HT-29 (cell line): ENCODE results near the gene ANKMY1. TPM values are rescaled to one million over a fixed set of nuclear protein-coding genes. Genes with fewer than 3 reads are reported as not detected.

ENCODE experiments used
- DNase-seq: peaks from one replicate; pipeline ENCODE4 v3.0.0-alpha.2; 2015; ENCODE audit warnings: low spot score
- total RNA-seq: library from RNA; depleted of rRNA; stranded (reverse); fragments of >200 nt; shearing (Covaris generic); gene quantifications from 2 replicates; pipeline ENCODE4 v1.2.3, GENCODE V29; 2014

ANKMY1 gene
- total RNA-seq, 1 experiment from 2014 or later: 29.5 TPM

- DNase-seq: no peak
Observed at GRCh38 chr2:240449764-240450531, 107.8 kb downstream of the ANKMY1 start.

GRCh38 chr2:240448387-240449274 is 109.2 kb downstream of the ANKMY1 start:
- no peak for DNase-seq

GRCh38 chr2:240447934-240448333 is 109.9 kb downstream of the ANKMY1 start:
- DNase-seq: no peak

GRCh38 chr2:240447331-240447730 is 110.5 kb downstream of the ANKMY1 start:
- no peak for DNase-seq

DNA sequence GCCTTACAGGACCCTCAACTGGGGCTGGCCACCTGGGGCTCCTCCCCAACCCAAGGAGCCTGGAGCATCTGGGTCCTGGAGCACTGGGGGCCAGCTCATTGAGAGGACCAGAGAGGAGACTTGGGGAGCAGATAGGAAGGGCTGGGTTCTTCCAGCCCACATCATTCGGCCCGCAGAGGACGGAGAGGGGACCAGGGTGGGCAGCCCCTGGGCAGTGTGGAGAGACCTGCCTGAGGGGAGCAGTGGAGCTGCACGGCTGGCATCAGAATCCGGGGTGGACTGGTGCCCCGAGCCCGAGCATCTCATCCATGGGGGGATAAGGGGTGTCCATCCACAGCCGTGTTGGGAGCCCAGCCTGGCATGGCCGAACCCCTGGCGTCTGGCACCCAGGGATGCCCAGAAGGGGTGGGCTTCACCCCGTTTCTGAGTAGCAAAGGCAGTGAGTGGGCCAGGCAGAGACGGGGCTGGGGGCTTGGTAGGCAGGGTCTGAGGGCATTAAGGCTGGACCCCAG is 111.1 kb downstream of the ANKMY1 start:
- no peak for DNase-seq

DNA sequence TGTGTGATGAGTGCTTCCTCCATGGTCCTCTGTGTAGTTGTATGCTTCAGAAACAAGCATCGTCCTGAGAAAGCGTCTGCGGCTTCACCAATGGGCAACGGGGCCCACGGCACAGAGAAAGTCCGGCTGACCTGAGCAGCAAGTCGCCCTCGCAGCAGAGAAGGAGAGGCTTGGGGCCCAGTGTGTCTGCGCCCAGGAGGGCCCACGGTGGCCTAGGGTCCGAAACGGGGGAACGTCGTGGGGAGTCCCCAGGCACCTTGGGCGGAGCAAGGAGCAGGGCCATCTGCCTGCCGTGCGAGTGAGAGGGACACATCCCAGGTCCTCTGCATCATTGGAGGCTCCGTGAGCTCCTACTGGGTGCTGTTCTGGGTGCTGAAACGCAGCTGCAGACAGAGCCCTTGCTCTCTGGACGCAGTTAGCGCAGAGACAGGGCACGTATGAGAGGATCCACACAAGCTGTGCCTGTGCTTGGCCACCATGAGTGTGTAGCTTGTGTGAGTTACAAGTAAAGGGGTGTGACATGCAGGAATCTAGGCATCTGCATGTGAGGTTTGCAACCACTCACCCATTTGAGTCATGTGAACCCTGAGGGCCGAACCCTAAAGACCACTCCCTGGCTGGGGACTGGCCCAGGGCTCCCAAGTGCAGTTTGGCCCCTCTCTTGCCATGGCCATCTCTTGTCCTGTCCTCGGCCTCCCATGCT is 111.7 kb downstream of the ANKMY1 start:
- DNase-seq: no peak

- DNase-seq: no peak
Observed at GRCh38 chr2:240444464-240444863, 113.3 kb downstream of the ANKMY1 start.

GRCh38 chr2:240443891-240444301 is 113.9 kb downstream of the ANKMY1 start:
- DNase-seq: no peak

DNA sequence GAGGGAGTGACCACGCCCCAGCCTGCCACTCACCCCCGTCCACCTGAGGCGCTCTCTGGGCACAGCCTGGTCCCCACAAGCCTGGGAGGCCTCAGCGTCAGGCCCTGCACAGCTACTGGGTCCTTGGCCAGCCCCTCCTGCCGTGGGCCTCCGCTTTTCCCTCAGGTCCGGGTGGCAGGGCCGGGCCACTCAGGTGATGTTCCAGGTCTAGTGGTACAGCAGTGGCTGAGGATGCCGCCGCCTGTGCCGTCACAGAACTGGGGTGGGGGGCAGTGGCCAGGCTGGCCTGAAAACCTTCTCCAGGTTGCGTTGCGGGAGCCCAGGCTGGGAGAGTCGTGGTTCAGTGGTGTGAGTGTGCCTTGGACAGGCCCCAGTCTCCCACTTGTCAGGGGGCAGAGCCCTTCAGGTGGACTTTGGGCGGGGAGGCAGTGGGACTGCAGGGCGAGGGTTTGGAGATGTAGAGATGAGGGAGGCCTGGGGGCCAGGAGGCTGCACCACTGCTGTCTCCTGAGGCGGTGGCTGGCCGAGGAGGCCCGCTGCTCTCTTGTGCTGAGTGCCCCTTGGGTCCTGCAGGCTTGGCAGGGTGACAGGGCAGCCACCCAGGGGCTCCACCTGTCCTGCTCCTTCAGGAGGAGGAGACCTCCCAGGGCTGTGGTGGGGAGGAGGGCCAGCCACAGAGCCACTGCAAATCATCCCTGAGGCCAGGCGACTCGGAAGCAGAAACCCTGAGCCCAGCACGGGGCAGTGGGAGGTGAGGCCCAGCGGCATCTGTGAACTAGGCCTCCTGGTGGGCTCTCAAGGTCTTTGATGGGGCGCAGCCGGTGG is 114.7 kb downstream of the ANKMY1 start:
- DNase-seq: no peak

DNA sequence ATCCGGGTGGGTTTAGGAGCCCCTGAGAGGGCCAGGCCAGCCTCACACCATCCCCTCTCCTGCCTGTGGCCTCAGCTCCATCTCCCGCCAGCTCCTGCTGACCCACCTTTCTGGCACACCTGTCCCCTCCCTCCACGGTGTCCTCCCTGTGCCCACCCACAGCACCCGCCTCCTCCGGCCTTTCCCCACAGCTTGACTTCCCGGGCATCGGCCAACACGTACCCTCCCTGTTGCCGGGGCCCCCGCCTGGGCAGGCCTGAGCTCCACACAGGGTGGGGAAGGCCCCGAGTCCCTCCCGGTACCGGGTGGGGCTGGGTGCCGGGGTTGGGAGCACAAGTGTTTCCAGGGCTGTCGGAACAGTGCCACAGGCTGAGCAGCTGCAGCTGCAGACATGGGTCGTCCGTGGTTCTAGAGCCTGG is 115.8 kb downstream of the ANKMY1 start:
- DNase-seq: no peak

- no peak for DNase-seq
Observed at GRCh38 chr2:240441326-240441992, 116.3 kb downstream of the ANKMY1 start.

GRCh38 chr2:240440704-240441320 is 117.0 kb downstream of the ANKMY1 start:
- no peak for DNase-seq

DNA sequence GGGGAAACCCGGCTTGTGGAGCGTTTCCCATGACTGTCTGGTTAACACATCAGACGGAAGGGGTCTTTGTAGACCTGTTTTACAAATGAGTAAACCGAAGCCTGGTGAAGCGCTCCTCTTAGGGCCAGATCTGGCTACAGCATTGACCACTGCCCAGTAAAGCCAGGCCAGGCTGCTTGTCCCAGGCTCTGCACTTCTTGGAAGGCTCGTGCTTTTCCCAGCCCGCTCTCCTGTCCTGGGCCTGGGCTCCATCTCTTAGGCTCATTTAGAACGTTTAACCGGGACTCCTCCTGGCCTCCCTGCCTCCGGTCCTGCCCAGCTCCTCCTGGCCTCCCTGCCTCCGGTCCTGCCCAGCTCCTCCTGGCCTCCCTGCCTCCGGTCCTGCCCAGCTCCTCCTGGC is 117.5 kb downstream of the ANKMY1 start:
- no peak for DNase-seq

- DNase-seq: no peak
Observed at GRCh38 chr2:240439698-240440151, 118.1 kb downstream of the ANKMY1 start.

- no peak for DNase-seq
Observed at GRCh38 chr2:240438810-240439697, 118.7 kb downstream of the ANKMY1 start.

- DNase-seq: peak; percentile 76
Observed at GRCh38 chr2:240437861-240438809, 119.7 kb downstream of the ANKMY1 start.

DNA sequence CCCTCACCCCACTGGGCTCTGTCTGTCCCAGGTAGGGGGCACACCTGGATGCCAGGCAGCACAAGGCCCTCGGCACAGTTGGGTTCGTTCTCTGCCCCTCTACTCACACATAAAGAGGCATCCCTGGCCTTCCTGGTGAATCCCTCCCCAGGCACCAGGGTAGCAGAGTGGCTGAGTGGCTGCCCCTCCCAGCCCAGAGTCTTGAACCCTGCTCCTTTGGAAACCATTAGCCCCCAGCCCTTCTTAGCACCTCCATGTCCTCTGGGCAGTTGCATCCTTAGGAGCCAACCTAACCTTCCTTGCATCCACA is 120.3 kb downstream of the ANKMY1 start:
- no peak for DNase-seq
